Neural cell (in vitro differentiated cells): ENCODE results near the gene PTPRR.

Experiments used
- EP300 ChIP-seq: fragments of 450-650 bp; conservative IDR thresholded peaks from 2 replicates; pipeline ENCODE4 v1.6.1; 2014; ENCODE audit warnings: antibody characterized with exemption, mild to moderate bottlenecking, moderate library complexity; ENCODE audit not compliant: poor library complexity, severe bottlenecking
- EZH2 ChIP-seq: fragments of 200-600, 300-800 bp; shearing (Covaris generic), sonication (generic); IDR thresholded peaks from 2 replicates; pipeline ENCODE4 v1.6.1; 2014; ENCODE audit warnings: antibody characterized with exemption, low read length, borderline replicate concordance, mild to moderate bottlenecking; ENCODE audit not compliant: insufficient read depth, poor library complexity, severe bottlenecking
- TF ChIP-seq, protein P1 (sequence below): fragments of 450-650 bp; IDR thresholded peaks from 2 replicates; pipeline ENCODE4 v1.5.1; 2014; ENCODE audit warnings: antibody characterized with exemption, mild to moderate bottlenecking, moderate library complexity; ENCODE audit not compliant: poor library complexity, severe bottlenecking

GRCh38 chr12:70933133-70933532 lies 12.6 kb upstream of the PTPRR start:
- no peak for TF ChIP-seq EP300
- TF ChIP-seq, protein P1, sequence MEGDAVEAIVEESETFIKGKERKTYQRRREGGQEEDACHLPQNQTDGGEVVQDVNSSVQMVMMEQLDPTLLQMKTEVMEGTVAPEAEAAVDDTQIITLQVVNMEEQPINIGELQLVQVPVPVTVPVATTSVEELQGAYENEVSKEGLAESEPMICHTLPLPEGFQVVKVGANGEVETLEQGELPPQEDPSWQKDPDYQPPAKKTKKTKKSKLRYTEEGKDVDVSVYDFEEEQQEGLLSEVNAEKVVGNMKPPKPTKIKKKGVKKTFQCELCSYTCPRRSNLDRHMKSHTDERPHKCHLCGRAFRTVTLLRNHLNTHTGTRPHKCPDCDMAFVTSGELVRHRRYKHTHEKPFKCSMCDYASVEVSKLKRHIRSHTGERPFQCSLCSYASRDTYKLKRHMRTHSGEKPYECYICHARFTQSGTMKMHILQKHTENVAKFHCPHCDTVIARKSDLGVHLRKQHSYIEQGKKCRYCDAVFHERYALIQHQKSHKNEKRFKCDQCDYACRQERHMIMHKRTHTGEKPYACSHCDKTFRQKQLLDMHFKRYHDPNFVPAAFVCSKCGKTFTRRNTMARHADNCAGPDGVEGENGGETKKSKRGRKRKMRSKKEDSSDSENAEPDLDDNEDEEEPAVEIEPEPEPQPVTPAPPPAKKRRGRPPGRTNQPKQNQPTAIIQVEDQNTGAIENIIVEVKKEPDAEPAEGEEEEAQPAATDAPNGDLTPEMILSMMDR, result no peak
- TF ChIP-seq EZH2, result no peak
